Activated naive CD4-positive, alpha-beta T cell treated with anti-CD3 and anti-CD28 coated beads, Interleukin-2, amount 10 ng/mL, durations not matched to agents 7 days and 5 days (primary cell): ENCODE data around the gene MTHFD1L.

Source experiments
- CTCF ChIA-PET: fragments of 350-600 bp; sonication (Branson Sonifier 250); formaldehyde crosslinking; loops from one replicate; lab custom pipeline; 2021; ENCODE audit warnings: antibody characterized with exemption; lab: Charles Lee
- DNase-seq: peaks from one replicate; pipeline ENCODE4 v3.0.0-alpha.2; 2020
- H3K27ac Mint-ChIP-seq: one replicate; pipeline ENCODE4 v1.8.0; 2021; ENCODE audit warnings: mild to moderate bottlenecking, moderate library complexity, mixed read lengths
- H3K27me3 Mint-ChIP-seq: one replicate; pipeline ENCODE4 v1.8.0; 2021; ENCODE audit warnings: mild to moderate bottlenecking, mixed read lengths
- H3K36me3 Mint-ChIP-seq: one replicate; pipeline ENCODE4 v1.8.0; 2021; ENCODE audit warnings: mixed read lengths
- H3K4me1 Mint-ChIP-seq: one replicate; pipeline ENCODE4 v1.8.0; 2021; ENCODE audit warnings: mixed read lengths
- H3K4me3 Mint-ChIP-seq: one replicate; pipeline ENCODE4 v1.8.0; 2021; ENCODE audit warnings: mild to moderate bottlenecking, moderate library complexity, mixed read lengths
- H3K9me3 Mint-ChIP-seq: one replicate; pipeline ENCODE4 v1.8.0; 2021; ENCODE audit warnings: mixed read lengths

The MTHFD1L gene

DNA sequence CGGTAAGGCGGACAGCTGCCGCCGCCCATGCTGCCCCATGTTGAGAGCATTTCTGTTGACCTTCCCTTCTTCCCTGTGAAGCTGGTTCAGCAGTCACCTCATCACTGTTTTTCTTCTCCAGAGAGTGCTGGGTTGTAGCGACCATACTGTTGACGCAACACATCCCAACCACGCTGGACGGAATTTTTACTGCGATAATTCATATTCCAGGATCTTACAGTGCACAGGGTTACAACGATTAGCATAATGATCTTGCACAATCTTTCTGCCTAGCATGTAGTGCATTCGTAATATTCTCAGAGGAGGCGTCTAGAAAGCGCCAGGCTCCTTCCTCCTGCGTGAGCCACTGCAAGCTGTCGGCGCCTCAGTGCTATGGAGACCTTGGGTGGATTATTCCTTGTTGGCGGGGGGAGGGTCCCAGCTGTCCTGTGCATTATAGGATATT, 137.0 kb downstream of the MTHFD1L start:
- no peaks in the 10 kb centered on the region for H3K27me3 Mint-ChIP-seq
- DNase-seq, result no peak
- H3K4me3 Mint-ChIP-seq, result no peak overlapping the region
- no peak overlapping the region for H3K27ac Mint-ChIP-seq
- peaks cover 12% of the 10 kb centered on the region for H3K4me1 Mint-ChIP-seq
- H3K9me3 Mint-ChIP-seq, result no peaks in the 10 kb centered on the region
- H3K36me3 Mint-ChIP-seq, result peaks cover 2% of the 10 kb centered on the region
- CTCF ChIA-PET, result interaction anchor here (1.0 kb wide), 1 partner anchor 322 kb away, joined by 3 read pairs; no protein-coding TSS in a partner anchor

DNA sequence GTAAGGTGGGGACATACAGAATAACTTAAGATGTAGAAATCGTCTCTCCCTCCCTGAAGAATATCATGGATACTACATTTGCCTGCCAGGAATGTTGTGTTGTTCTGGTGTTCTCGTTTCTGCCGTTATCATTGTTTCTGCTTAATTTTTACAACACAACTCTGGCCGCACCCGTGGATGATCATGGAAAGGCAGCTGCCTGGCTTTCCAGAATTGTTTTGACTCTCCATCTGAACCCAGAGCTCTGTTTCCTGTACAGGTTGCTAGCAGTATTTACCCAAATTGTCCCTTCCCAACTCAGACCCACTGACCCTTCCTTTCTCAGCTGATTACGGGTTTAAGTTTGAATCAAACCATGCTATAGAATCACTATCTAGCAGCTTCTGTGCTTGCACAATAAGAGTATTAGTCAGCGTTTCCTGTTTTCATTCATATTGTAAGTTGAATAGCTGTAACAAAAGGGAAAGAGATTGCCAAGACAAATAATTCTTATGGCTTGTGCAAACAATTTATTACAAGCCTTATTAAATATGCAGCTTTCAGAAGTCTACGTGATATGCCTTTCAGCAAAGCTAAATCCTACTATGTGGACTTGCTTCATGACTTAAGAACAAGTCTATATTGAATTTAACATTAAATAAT, 139.0 kb downstream of the MTHFD1L start:
- H3K4me1 Mint-ChIP-seq, result peaks cover 12% of the 10 kb centered on the region
- H3K9me3 Mint-ChIP-seq, result no peaks in the 10 kb centered on the region

DNA sequence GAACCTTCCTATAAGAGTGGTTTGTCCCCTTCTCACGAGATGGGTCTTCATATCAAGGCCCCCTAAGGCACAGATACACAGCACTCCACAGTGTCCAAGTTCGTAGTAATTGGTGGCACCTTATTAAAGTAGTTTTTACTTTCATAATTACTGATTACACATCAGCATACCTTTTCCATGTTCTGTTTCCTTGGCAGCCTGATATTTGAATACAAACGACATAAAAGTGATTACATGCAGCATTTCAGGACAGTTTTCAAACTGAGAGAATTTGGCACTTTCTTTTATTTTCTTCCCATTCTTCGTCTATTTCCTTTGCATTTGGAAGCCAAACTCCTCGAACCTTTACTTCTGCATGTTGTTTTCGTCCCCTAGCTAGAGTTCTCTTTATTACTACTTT, 139.7 kb downstream of the MTHFD1L start:
- Mint-ChIP-seq H3K36me3 (no peaks in the 10 kb centered on the region), H3K4me3 (no peak overlapping the region), H3K27me3 (no peaks in the 10 kb centered on the region), H3K9me3 (no peaks in the 10 kb centered on the region), H3K27ac (no peak overlapping the region), H3K4me1 (peaks cover 12% of the 10 kb centered on the region)
- CTCF ChIA-PET, result interaction anchor here (1.1 to 3.3 kb wide), 6 partner anchors 9 to 319 kb away, joined by 3 to 17 read pairs (median 6); no protein-coding TSS in a partner anchor
- DNase-seq, result no peak

More for the DNA sequence above, 139.0 kb downstream of the MTHFD1L start:
- no peaks in the 10 kb centered on the region for H3K27me3 Mint-ChIP-seq
- CTCF ChIA-PET, result interaction anchor here (0.6 to 3.3 kb wide), 7 partner anchors 9 to 324 kb away, joined by 3 to 17 read pairs (median 4); no protein-coding TSS in a partner anchor
- H3K4me3 Mint-ChIP-seq, result no peak overlapping the region
- DNase-seq, result no peak
- no peaks in the 10 kb centered on the region for H3K36me3 Mint-ChIP-seq
- peak overlapping the region; percentile 62 for H3K27ac Mint-ChIP-seq

DNA sequence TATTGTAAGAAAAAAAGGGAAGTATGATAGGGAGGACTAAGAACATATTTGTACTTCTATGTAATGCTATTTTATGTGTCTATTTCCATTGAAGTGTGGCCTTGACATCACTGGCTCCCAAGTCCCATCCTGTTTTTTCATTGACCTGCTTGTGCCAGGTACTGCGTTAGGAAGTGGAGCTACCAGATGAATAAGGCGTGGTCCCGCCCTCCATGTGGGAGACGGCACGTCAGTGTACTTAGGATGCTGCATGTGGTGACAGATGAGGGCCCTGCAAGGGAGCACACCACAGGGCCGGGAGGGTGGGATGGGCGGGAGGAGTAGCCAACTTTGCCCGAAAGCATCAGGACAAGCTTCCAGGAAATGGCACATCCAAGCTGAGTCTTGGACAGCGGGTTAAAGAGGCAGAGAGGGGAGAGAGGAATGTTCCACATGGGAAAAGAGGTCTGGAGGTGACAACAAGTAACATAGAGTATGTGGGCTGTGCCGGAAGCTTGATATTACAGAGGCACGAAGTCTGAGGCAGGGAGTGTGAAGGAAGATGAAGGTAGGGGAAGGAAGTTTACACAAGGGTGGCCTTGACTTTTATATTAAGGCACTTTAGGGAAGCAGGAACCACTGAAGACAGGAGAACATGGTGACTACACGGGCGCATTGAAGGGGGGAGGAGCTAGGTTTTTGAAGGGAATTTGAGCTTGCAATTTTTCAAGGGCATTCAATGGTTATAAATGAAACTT, 140.6 kb downstream of the MTHFD1L start:
- H3K9me3 Mint-ChIP-seq, result no peaks in the 10 kb centered on the region
- CTCF ChIA-PET, result interaction anchor here (1.1 to 3.3 kb wide), 6 partner anchors 8 to 318 kb away, joined by 3 to 17 read pairs (median 4); no protein-coding TSS in a partner anchor
- H3K27me3 Mint-ChIP-seq, result no peaks in the 10 kb centered on the region
- H3K27ac Mint-ChIP-seq, result no peak overlapping the region
- DNase-seq, result no peak
- peaks cover 12% of the 10 kb centered on the region for H3K4me1 Mint-ChIP-seq
- no peak overlapping the region for H3K4me3 Mint-ChIP-seq
- H3K36me3 Mint-ChIP-seq, result peaks cover 1% of the 10 kb centered on the region

DNA sequence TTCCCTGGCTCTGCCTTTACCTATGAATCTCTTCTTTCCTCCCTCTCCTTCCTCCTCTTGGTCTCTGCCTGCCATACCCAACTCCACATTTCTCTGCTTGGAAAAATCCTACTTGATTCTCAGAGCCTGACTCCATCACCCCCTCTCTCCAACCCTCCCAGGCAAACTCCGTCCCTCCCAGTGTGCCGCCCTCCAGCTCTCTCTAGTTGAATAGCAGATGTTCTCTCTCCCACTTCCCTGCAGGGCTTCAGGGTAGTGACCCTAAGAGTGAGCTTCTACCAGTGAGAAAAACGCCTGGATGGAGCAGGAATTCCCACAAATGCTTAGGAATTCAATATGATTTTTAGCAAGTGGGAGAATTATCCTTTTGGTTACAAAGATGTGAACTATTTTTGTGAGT, 141.6 kb downstream of the MTHFD1L start:
- H3K4me3 Mint-ChIP-seq, result no peak overlapping the region
- DNase-seq, result no peak
- peak overlapping the region; percentile 12 for H3K27ac Mint-ChIP-seq
- no peaks in the 10 kb centered on the region for H3K27me3 Mint-ChIP-seq
- no peaks in the 10 kb centered on the region for H3K9me3 Mint-ChIP-seq
- peaks cover 1% of the 10 kb centered on the region for H3K36me3 Mint-ChIP-seq
- peaks cover 12% of the 10 kb centered on the region for H3K4me1 Mint-ChIP-seq
- CTCF ChIA-PET, result interaction anchor here (1.1 to 4.2 kb wide), 2 partner anchors 9 to 317 kb away, joined by 3 to 16 read pairs; no protein-coding TSS in a partner anchor

DNA sequence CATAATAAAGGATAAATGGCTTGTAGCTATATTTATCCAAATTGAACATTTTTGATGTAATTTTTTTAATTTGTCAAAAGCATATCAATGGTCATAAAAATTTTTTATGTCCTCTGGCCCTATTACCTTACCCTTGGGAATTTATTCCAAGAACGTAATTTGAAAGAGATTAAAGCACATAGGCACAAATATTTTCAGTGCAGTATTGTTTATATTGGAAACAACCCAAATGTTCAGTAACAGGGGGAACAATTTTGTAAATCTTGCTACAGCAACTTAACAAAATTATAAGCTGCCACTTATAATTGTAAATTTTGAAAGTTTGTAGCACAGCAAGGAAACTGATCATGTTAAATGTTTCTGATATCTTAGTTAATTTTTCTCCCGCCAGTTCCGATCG, 142.4 kb downstream of the MTHFD1L start:
- CTCF ChIA-PET, result interaction anchor here (1.2 to 4.2 kb wide), 2 partner anchors 316 to 327 kb away, joined by 3 to 16 read pairs; no protein-coding TSS in a partner anchor
- no peaks in the 10 kb centered on the region for H3K9me3 Mint-ChIP-seq
- H3K4me1 Mint-ChIP-seq, result peaks cover 12% of the 10 kb centered on the region
- peaks cover 1% of the 10 kb centered on the region for H3K36me3 Mint-ChIP-seq
- DNase-seq, result no peak
- H3K4me3 Mint-ChIP-seq, result no peak overlapping the region
- H3K27me3 Mint-ChIP-seq, result no peaks in the 10 kb centered on the region
- no peak overlapping the region for H3K27ac Mint-ChIP-seq

DNA sequence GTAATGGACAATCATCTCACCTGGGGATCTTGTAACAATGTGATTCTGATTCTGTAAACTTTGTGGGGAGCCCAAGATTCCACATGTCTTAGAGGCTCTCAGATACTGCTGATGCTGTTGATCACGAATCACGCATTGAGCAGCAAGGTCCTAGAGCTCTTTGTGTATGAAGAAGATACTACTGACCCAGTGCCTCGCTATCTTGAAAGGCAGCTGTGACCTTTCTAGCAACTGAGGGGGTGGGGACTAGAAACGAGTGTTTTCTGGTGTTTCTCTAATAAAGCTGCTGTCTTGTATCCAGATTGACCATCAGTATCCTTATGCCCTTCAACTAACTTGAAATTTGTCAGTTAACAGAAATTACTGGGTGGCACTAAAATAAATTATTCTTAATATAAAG, 142.9 kb downstream of the MTHFD1L start:
- Mint-ChIP-seq H3K4me3 (no peak overlapping the region), H3K36me3 (peaks cover 1% of the 10 kb centered on the region), H3K27ac (no peak overlapping the region), H3K27me3 (no peaks in the 10 kb centered on the region), H3K4me1 (peaks cover 11% of the 10 kb centered on the region), H3K9me3 (no peaks in the 10 kb centered on the region)
- CTCF ChIA-PET, result interaction anchor here (1.2 to 4.2 kb wide), 2 partner anchors 316 to 326 kb away, joined by 3 to 16 read pairs; no protein-coding TSS in a partner anchor
- DNase-seq, result no peak

DNA sequence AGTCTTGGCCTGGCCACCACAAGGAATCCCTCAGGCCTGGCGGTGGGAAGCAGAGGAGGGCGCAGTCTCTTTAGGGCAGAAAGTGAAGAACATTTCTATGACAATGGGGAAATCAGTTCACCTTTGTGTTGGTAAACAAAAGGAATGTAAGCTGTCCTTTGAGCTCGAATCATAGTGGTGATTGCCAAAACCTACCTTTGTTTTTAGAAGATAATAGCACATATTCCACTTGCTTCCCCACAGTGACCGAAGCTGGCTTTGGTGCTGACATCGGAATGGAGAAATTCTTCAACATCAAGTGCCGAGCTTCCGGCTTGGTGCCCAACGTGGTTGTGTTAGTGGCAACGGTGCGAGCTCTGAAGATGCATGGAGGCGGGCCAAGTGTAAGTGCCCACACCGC, 144.1 kb downstream of the MTHFD1L start:
- no peaks in the 10 kb centered on the region for H3K9me3 Mint-ChIP-seq
- H3K4me3 Mint-ChIP-seq, result no peak overlapping the region
- no peak for DNase-seq
- peaks cover 8% of the 10 kb centered on the region for H3K36me3 Mint-ChIP-seq
- CTCF ChIA-PET, result interaction anchor here (0.7 to 4.2 kb wide), 3 partner anchors 9 to 315 kb away, joined by 3 to 16 read pairs (median 3); no protein-coding TSS in a partner anchor
- no peaks in the 10 kb centered on the region for H3K27me3 Mint-ChIP-seq
- no peak overlapping the region for H3K27ac Mint-ChIP-seq
- peaks cover 5% of the 10 kb centered on the region for H3K4me1 Mint-ChIP-seq

DNA sequence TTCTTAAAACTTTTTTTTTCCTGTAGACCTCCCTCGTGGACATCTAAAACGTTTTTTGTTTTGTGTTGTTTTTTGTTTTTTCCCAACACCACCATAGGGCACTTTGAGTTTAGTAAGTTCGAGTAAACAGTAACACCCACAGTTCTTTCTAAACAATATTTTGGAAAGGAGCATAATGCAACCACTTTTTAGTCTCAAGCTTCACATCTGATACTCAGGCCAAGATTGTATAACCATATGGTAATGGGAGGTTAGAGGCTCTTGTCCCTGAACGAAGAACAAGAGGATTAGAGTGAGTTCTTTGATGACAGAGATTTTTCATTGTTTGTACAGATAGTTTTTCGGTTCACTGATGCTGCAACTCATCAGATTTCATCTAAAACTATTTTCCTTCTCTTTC, 144.6 kb downstream of the MTHFD1L start:
- H3K4me1 Mint-ChIP-seq, result peaks cover 7% of the 10 kb centered on the region
- no peak for DNase-seq
- H3K27ac Mint-ChIP-seq, result no peak overlapping the region
- no peaks in the 10 kb centered on the region for H3K9me3 Mint-ChIP-seq
- peaks cover 11% of the 10 kb centered on the region for H3K36me3 Mint-ChIP-seq
- no peak overlapping the region for H3K4me3 Mint-ChIP-seq
- no peaks in the 10 kb centered on the region for H3K27me3 Mint-ChIP-seq
- CTCF ChIA-PET, result interaction anchor here (0.7 to 4.2 kb wide), 3 partner anchors 8 to 314 kb away, joined by 3 to 16 read pairs (median 3); no protein-coding TSS in a partner anchor

DNA sequence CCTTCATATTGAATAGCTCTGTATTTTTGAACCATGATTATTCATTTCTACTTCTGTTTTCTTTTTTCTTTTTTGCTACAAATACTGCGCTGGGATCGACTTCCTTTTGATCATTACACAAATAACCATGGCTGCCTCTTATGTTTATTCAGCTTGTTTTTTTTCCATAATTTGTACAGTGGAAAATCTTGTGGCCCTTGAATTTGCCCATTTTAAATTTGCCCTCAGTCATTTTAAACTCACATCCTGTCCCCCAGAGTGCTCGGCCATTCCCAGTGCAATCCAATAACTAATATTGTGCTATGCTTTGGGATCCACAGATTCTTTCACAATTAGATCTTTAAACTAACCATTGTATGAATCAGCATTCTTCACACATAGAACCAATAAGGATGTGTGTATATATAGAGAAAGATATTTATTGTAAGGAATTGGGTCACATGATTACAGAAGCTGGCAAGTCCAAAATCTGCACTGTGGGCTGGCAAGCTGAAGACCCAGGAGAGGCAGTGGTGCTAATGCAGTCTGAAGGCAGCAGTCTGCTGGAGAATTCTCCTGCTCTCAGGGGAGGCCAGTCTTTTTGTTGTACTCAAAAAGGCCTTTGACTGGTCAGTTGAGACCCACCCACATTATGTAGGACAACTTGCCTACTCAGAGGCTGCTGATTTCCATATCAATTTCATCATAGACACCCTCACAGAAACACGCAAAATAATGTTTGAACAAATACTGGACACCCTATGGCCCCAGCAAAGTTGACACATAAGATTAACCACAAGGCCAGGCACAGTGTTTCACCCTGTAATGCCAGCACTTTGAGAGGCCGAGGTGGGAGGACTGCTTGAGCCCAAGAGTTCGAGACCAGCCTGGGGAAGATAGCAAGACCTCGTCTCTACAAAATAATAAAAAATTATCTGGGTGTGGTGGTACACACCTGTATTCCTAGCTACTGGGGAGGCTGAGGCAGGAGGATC, 147.1 kb downstream of the MTHFD1L start:
- DNase-seq, result no peak
- peaks cover 22% of the 10 kb centered on the region for H3K36me3 Mint-ChIP-seq
- H3K27ac Mint-ChIP-seq, result no peak overlapping the region
- CTCF ChIA-PET, result interaction anchor here (0.6 to 9.1 kb wide), 5 partner anchors 8 to 828 kb away, joined by 3 to 166 read pairs (median 10); no protein-coding TSS in a partner anchor
- H3K4me3 Mint-ChIP-seq, result no peak overlapping the region
- H3K9me3 Mint-ChIP-seq, result no peaks in the 10 kb centered on the region
- peaks cover 12% of the 10 kb centered on the region for H3K4me1 Mint-ChIP-seq
- no peaks in the 10 kb centered on the region for H3K27me3 Mint-ChIP-seq

DNA sequence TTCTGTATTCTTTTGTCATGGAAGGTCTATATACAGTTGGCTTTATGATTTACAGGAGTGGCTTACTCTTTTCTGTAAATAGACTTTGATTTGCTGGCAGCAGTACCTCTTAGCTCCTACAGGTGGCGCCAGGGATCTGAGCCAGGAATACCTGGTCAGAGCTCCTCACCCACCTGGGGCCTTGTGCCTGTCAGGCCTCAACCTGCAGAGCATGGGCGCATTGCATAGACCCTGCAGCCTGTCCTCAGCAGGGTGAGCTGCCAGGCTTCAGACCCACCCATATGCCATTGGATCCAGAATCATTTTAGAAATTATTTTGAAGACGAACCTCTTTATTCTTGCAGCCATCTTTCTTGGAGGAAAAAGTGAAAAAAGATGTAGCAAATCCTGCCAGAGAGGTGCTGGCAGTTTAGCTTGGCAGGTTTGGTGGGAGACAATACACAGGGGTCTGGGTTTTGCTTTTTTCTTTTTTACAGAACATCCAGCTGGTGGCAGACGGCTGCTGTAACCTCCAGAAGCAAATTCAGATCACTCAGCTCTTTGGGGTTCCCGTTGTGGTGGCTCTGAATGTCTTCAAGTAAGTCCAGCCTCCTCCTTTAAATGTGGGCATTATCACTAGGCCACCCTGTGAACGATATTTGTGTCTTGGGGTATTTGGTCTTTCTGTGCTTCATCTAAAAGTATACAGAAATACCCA, 149.1 kb downstream of the MTHFD1L start:
- Mint-ChIP-seq H3K27me3 (no peaks in the 10 kb centered on the region), H3K36me3 (peaks cover 22% of the 10 kb centered on the region), H3K4me1 (peaks cover 12% of the 10 kb centered on the region), H3K4me3 (no peak overlapping the region), H3K9me3 (no peaks in the 10 kb centered on the region), H3K27ac (no peak overlapping the region)
- CTCF ChIA-PET, result interaction anchor here (0.7 to 9.1 kb wide), 27 partner anchors 9 to 360 kb away, joined by 3 to 166 read pairs (median 4); no protein-coding TSS in a partner anchor
- peak; percentile 73 for DNase-seq

DNA sequence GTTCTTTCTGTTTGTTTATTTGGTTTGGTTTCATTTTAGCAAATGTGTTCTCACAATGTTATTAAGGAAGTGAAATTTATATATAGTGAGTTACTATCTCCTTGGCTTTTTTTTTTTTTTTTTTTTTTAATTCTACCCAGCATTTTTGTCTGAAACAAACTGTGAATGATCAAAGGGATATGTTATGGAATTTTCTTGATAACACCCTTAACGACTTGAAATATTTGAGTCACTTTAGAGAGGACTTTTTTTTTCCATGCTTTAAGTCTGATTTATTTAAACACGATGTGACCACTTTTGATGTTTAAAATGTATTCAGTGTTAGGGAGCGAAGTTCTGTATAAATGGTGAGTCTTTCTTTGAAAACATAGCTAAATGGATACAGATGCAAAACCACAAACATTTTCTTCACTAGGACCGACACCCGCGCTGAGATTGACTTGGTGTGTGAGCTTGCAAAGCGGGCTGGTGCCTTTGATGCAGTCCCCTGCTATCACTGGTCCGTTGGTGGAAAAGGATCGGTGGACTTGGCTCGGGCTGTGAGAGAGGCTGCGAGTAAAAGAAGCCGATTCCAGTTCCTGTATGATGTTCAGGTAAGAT, 149.7 kb downstream of the MTHFD1L start:
- Mint-ChIP-seq H3K9me3 (no peaks in the 10 kb centered on the region), H3K27me3 (no peaks in the 10 kb centered on the region), H3K36me3 (peaks cover 22% of the 10 kb centered on the region), H3K27ac (no peak overlapping the region), H3K4me1 (peaks cover 12% of the 10 kb centered on the region), H3K4me3 (no peak overlapping the region)
- no peak for DNase-seq
- CTCF ChIA-PET, result interaction anchor here (0.7 to 9.1 kb wide), 20 partner anchors 9 to 359 kb away, joined by 3 to 166 read pairs (median 4); no protein-coding TSS in a partner anchor
